Fibroblast of peridontal ligament (primary cell): ENCODE data around the gene SUCLG1.
A peak's percentile ranks its signal among the peaks of the same experiment; 100 is the strongest.
"Not testable (repeated sequence)": the region's sequence is repeated elsewhere in the genome, so short reads cannot be mapped to it uniquely, and the experiment has no call there.

Experiments
- DNase-seq: peaks from one replicate; pipeline ENCODE4 v3.0.0-alpha.2; 2010; ENCODE audit errors: extremely low read depth

The SUCLG1 gene

DNA sequence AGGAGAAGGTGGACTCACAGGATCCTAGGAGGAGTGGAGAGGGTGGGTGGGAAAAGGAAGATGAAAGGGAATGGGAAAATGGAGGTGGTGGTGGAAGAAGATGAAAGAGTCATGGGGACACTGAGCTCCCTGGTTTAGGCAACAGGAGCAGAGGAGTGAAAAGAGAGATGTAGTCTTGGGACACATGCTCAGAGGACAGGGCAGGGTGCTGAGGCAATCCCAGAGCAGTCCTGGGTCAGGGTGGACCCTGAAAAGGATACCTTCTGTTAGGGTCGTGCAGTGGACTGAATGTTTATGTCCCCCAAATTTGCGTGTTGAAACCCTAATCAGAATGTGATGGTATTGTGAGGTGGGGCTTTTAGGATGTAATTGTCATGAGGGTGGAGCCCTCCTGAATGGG, 37.9 kb downstream of the SUCLG1 start:
- no peak for DNase-seq

DNA sequence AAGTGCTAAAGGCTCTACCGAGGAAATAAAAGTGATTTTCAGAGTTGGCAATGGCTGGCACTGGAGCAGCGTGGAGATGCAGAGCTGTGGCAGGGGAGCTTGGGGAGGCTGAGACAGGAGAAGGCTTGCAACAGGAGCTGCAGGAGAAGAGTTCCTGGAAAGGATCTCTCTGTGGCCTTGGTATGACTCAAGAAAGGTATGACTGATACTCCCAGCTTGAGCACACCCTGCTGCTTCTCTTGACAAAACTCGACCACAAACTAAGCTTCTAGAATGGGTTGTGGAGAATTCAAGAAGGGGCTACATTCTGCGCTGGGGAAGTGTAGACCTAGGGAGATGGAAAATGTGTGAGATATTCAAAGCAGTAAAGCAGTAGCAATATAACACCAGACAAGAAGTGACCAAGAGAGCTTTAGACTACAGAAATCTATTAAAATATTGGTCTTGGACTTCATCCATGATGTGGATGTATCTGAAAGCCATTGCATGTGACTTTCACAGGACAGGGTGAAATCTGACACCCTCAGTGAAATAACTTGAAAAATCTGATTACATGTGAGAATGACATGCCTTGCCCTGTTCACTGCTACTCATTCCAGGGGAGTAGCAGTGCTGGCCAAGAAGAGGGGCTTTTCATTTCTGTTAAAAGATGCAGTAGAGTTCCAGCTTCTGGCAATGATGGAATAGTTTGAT, 41.5 kb downstream of the SUCLG1 start:
- DNase-seq, result no peak

DNA sequence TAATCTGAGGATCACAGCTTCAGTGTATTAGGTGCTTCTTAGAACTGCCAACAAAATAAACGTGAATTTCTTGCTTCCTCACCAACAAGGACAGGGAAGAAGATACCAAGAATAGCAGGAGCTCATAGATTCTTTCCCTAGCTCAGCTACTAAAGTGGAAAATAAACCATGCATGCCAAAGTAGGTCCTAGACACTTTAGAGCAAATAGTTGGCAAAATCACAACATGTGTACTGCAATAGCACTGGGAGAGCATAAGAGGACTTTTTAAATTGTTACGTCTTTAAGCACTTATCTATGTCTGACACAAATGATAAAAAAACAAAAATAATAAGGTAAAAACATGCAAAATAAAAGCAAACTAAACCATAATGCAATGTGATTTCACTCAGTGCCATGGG, 49.5 kb downstream of the SUCLG1 start:
- DNase-seq, result no peak

DNA sequence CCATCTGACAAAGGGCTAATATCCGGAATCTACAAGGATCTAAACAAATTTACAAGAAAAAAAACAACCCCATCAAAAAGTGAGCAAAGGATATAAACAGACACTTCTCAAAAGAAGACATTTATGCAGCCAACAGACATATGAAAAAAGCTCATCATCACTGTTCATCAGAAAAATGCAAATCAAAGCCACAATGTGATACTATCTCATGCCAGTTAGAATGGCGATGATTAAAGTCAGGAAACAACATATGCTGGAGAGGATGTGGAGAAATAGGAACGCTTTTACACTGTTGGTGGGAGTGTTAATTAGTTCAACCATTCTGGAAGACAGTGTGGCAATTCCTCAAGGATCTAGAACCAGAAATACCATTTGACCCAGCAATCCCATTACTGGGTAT, 57.0 kb downstream of the SUCLG1 start:
- not testable (repeated sequence) for DNase-seq

DNA sequence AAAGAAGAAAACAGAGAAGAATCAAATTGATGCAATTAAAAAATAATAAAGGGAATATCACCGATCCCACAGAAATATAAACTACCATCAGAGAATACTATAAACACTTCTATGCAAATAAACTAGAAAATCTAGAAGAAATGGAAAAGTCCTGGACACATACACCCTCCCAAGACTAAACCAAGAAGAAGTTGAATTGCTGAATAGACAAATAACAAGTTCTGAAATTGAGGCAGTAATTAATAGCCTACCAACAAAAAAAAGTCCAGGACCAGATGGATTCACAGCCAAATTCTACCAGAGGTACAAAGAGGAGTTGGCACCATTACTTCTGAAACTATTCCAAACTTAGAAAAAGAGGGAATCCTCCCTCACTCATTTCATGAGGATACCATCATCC, 59.2 kb downstream of the SUCLG1 start:
- DNase-seq, result not testable (repeated sequence)

DNA sequence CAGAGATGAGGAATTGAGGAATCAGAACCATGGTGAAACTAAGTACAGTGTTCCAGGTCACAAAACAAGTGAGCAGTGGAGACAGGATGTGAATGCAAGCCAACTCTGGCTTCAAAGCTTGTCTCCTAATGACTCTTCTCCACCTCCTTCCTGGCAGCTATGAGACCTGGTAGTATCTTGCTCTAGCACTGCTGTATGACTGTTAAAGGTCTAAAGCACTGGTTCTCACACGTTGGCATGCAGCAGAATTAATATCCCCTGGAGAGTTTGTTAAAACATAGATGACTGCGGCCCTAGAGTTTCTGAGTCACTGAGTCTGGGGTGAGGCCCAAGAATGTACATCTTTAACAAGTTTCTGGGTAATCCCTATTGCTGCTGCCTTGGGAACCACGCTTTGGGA, 63.3 kb downstream of the SUCLG1 start:
- peak; percentile 54 for DNase-seq

DNA sequence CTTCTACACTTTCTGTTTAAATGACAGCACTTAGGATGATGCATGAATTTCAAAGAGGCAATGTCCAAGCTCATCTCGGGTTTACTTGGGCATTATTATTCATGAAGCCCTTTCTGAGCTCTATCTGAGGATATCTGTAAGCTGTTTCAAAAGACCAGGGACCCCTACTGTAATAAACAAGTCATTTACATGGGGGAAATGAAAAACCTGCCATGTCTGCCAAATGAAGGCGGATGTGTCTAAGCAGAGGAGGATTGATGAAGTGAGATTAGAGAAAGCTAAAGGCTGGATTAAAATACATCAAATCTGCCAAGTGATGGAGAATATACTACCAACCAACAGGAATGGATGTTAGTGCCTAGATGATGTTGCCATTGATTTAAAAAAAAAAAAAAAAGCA, 64.5 kb downstream of the SUCLG1 start:
- DNase-seq, result no peak

DNA sequence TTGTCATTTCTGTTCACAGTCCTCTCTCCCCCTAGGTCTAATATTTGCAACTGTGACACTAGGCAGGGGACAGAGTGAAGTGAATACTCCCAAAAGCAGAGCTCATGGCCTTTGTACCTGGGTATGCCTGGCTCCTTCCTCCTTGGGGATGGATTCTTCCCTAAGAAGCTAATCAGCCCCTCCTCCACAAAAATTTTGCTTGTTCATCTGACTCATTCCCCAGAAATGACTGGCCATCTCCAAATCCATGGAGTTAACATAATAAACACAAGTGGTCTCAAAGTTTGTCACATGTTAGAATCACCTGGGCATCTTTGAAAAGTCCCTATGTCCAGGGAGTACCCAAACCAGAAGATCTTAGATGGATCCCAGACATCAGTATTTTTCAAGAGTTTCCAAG, 65.3 kb downstream of the SUCLG1 start:
- DNase-seq, result peak; percentile 9

DNA sequence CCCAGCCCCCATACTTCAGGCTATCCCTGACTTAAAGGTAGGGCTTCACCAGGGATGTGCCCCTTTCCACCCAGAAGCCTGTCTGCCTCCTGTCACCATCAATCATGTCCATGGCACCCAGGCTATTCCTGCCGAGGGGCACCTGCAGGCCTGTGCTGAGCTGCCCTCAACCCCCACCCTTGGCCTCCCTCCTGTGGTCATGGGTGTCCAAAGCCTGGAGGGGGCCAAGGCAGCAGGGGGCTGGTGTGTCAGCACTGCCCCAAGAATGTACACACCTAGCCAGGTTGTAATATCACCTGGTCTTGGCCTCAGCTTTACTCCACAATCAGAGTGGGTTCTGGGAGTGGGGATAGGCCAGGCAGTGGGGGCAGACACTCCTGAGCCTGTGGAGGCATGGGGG, 69.3 kb downstream of the SUCLG1 start:
- no peak for DNase-seq

DNA sequence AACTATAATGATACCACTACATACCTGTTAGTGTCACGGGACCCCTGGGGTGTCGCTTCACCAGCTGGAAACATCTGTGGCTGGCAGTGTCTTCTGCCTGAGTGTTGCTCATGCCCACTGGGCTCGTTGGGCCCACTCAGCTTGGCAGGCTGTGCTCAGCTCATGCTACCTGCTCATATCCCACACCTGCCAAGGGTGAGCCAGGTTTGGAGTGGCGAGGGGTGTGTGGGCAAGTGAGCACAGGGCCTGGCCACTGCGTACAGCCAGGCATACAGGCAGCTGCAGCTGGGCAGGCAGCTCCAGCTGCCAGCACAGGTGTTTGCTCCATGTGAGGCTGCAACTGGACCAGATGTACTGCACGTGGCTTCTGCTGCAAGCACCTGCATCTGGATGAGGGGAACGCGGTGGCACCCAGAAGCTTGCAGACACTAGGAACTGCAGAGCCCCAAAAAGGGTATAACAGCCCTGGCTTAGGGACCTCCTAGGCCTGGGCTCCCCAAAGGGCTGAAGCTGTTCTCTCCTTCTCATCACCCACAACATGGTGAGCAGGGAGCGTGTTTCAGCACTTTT, 70.1 kb downstream of the SUCLG1 start:
- no peak for DNase-seq

DNA sequence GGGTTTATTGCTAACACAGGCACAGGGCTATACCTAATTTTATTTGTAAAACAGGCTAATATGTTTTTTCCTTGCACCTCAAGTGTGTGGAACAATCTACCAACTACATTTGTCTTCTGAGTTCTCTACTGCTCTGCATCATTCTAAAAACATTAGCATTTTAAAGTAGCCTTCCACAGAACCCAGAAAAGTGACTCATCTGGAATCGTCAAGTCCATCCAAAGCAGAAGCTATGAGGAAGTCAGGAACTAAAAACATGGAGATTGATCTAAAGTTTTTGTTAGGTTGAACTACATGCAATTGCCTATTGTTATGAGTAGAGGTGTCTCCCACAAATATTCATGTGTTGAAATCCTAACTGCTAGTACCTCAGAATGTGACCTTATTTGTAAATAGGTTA, 70.9 kb downstream of the SUCLG1 start:
- DNase-seq, result peak; percentile 27

DNA sequence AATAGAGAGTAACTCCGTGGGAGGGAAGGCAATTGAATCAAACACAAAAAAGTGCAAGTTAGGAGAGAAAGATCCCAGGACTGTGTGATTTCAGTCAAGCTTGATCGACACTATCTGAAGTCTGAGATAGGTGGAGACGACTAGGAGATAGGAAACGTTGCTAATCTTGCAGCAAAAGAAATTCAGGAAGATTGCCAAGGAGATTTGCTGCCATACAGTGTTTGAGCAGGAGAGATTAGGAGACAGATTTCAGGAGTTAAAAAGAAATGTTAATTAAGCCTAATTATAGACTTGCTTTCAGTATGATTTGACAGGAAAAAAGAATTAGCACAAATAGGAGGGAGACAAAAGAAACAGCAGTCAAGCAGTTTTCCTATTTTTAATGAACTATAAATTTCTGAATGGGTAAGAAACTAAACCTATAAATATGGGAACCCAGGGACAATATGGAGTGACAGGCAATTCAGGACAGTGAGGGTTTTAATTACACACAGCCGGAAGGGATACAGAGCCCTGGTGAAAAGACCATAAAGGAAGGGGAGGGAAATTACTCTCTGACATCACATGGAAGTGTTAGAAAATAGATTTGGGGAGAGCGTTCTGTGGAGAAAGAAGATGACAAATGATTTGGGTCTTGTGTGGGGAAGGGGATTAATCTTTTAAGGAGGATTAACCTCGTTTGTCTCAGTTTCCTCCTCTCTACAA, 72.6 kb downstream of the SUCLG1 start:
- DNase-seq, result no peak

DNA sequence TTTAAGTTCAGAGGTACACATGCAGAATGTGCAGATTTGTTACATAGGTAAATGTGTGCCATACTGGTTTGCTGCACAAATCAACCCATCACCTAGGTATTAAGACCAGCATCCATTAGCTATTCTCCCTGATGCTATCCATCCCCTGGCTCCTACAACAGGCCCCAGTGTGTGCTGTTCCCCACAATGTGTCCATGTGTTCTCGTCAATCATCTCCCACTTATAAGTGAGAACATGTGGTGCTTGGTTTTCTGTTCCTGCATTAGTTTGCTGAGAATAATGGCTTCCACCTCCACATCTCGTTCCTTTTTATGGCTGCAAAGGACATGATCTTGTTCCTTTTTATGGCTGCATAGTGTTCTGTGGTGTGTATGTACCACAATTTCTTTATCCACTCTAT, 75.8 kb downstream of the SUCLG1 start:
- DNase-seq, result no peak

DNA sequence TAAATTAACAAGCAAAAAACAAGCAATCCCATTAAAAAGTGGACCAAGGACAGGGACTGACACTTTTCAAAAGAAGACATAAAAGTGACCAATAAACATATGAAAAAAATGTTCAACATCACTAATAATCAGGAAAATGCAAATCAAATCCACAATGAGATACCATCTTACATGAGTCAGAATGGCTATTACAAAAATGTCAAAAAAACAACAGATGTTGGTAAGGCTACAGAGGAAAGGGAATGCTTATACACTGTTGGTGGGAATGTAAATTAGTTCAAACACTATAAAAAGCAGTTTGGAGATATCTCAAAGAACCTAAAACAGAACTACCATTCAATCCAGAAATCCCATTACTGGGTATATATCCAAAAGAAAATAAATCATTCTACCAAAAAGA, 78.2 kb downstream of the SUCLG1 start:
- no peak for DNase-seq

DNA sequence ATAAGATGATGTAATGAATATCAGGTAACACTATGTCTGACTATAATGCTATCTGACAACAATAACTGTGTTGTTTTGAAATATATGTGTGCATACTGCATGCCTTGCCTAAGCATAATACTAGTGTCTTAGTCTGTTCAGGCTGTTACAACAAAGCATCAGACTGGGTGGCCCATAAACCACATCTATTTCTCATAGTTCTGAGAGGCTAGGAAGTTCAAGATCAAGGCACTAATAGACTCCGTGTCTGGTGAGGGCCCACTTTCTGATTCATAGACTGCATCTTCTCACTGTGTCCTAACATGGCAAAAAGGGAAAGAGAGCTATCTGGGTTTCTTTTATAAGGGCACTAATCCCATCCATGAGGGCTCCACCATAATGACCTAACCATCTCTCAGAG, 80.1 kb downstream of the SUCLG1 start:
- no peak for DNase-seq

DNA sequence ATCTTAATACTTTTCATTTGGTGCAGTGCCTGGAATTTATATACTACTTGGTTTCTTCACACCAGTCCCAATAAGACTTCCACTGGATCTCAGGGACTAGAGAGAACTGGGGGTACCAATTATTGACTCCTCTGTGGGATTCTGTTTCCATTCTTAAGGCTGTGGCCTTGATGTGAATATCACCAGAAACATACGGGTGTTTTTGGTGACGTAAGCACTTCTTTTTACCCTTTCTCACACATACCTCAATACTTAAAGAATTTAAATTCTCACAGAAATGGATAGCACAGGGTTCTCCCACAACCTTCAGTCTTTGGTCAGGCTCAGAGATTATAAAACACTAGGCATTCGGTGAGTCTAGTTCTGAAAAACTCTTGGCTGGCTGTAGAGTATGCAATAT, 84.1 kb downstream of the SUCLG1 start:
- no peak for DNase-seq

DNA sequence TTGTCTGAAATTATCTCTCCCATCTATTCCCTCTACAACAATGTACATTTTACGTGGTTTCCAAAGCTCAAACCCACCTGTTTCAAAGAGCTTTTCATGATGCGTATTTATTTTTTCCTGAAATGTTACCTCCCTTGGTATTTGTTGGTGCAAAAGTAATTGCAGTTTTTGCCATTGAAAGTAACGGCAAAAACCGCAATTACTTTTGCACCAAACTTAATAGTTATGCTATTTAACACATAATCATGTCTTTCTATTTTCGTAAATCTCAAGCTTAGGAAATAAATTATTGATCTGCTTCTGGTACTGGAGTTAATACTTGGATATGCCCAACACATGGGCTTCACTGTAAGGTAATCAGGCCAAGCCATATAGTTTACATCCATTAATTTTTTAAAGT, 85.2 kb downstream of the SUCLG1 start:
- no peak for DNase-seq
